ENCODE measurements around the gene CDH4.

Gene CDH4

GRCh38 chr20:61956396-61957342 is 704.6 kb downstream of the CDH4 start (continued):
- TF ChIP-seq PRDM10 (tag by site-specific recombination; IDR thresholded peaks at IDR 0.05) (no peak), ZNF280D (tag by site-specific recombination; IDR thresholded peaks at IDR 0.05) (no peak), ZNF16 (tag by site-specific recombination; IDR thresholded peaks at IDR 0.05; ENCODE audit: low read depth) (no peak), ZNF629 (tag by site-specific recombination; IDR thresholded peaks at IDR 0.05) (peak; percentile 99), ZNF707 (tag by site-specific recombination; IDR thresholded peaks at IDR 0.05) (no peak), ZNF837 (tag by site-specific recombination; IDR thresholded peaks at IDR 0.05) (no peak), ZEB2 (tag by site-specific recombination; IDR thresholded peaks at IDR 0.05) (peak; percentile 56; the same call in 1 of the 2 replicates), SP7 (tag by site-specific recombination; IDR thresholded peaks at IDR 0.05) (peak; percentile 34; the same call in 1 of the 2 replicates), ELK4 (IDR thresholded peaks at IDR 0.05; ENCODE audit: borderline replicate concordance, low read depth, low read length) (no peak), ZNF214 (tag by site-specific recombination; IDR thresholded peaks at IDR 0.05; ENCODE audit: borderline replicate concordance) (no peak), ZFP69B (tag by site-specific recombination; IDR thresholded peaks at IDR 0.05) (0 out of 2 replicates have a peak, but pooled peaks have one; percentile 36), ZNF768 (tag by site-specific recombination; IDR thresholded peaks at IDR 0.05) (no peak), ATF2 (tag by site-specific recombination; IDR thresholded peaks at IDR 0.05; ENCODE audit: low read depth) (peak; percentile 84), ZNF366 (tag by site-specific recombination; conservative IDR thresholded peaks at IDR 0.05) (peak; percentile 61; the same call in 1 of the 2 replicates), HOXC10 (CRISPR knock-in tag; IDR thresholded peaks at IDR 0.05) (no peak), ZBTB6 (tag by site-specific recombination; IDR thresholded peaks at IDR 0.05) (no peak), ZNF26 (tag by site-specific recombination; IDR thresholded peaks at IDR 0.05) (no peak), ZSCAN5A (tag by site-specific recombination; IDR thresholded peaks at IDR 0.05) (no peak), INSM2 (tag by site-specific recombination; IDR thresholded peaks at IDR 0.05) (peak; percentile 82; the same call in 1 of the 2 replicates), ZNF555 (tag by site-specific recombination; conservative IDR thresholded peaks at IDR 0.05) (no peak), YY2 (tag by site-specific recombination; IDR thresholded peaks at IDR 0.05) (no peak), KLF8 (tag by site-specific recombination; IDR thresholded peaks at IDR 0.05) (peak; percentile 57; the same call in 1 of the 2 replicates)
